ENCODE results near the gene CACNA1C. TPM values are rescaled to one million over a fixed set of nuclear protein-coding genes. Genes with fewer than 3 reads are reported as not detected.

The CACNA1C gene
- total RNA-seq, 1 experiment from 2014 or later: 1.1 TPM

- no CpG with 5 or more reads among the region's 8 CpGs for WGBS (ENCODE audit: extremely low coverage, insufficient read length, low lambda C conversion rate)
- Mint-ChIP-seq H3K4me1 (peaks cover 41 to 47% of the 10 kb centered on the region in 2 experiments), H3K27ac (no peak overlapping the region), H3K27me3 (ENCODE audit: low read depth) (no peaks in the 10 kb centered on the region; the same call in 1 of the 2 replicates), H3K36me3 (ENCODE audit: insufficient read depth in 1 of 3, low read depth in 3 of 3) (no peaks in the 10 kb centered on the region; a peak in 1 of 7 replicates), H3K4me3 (no peak overlapping the region), H3K9me3 (no peaks in the 10 kb centered on the region; a peak in 1 of 5 replicates)
- TF ChIP-seq CTCF (conservative IDR thresholded peaks at IDR 0.05): no peak
- Histone ChIP-seq H4K8ac (replicated peaks; ENCODE audit: insufficient read length, low read depth, low read length) (no peak overlapping the region), H2BK15ac (ENCODE audit: low read depth, low read length) (no peak overlapping the region), H2AK5ac (ENCODE audit: insufficient read length, low read length) (no peak overlapping the region), H4K5ac (ENCODE audit: insufficient read length, low read depth, low read length) (no peak overlapping the region), H3K79me1 (ENCODE audit: insufficient read depth, low read depth, low read length, poor library complexity, severe bottlenecking) (no peaks in the 10 kb centered on the region), H3K18ac (ENCODE audit: insufficient read length, low read depth, low read length) (no peak overlapping the region), H3K56ac (ENCODE audit: insufficient read length, low read depth, low read length) (no peak overlapping the region), H2BK5ac (ENCODE audit: insufficient read length, low read length) (no peak overlapping the region), H3K9me3 (ENCODE audit: control insufficient read depth, low read depth, low read length) (no peaks in the 10 kb centered on the region), H2BK120ac (ENCODE audit: low read depth, low read length, poor library complexity, severe bottlenecking) (no peak overlapping the region), H2AFZ (ENCODE audit: low read length) (no peak overlapping the region), H3K27me3 (ENCODE audit: insufficient read depth, low read length) (no peaks in the 10 kb centered on the region), H3T11ph (ENCODE audit: low read length) (no peak overlapping the region), H3K23ac (ENCODE audit: insufficient read length, low read depth, low read length) (no peak overlapping the region), H3K4ac (ENCODE audit: low read depth, low read length) (no peak overlapping the region), H3K9ac (ENCODE audit: extremely low read depth, insufficient read length, low read length) (no peak overlapping the region), H2BK12ac (ENCODE audit: insufficient read length, low read depth, low read length) (no peak overlapping the region), H3K4me2 (ENCODE audit: insufficient read depth, insufficient read length, low read length) (no peak overlapping the region), H3K23me2 (ENCODE audit: insufficient read length, low read depth, low read length, poor library complexity, severe bottlenecking) (no peaks in the 10 kb centered on the region), H3K79me2 (ENCODE audit: insufficient read depth, low read length) (no peaks in the 10 kb centered on the region), H4K20me1 (ENCODE audit: control insufficient read depth, insufficient read depth, insufficient read length) (no peaks in the 10 kb centered on the region), H3K27ac (ENCODE audit: insufficient read length, low read depth, low read length) (no peak overlapping the region), H3K4me1 (ENCODE audit: insufficient read depth, low read length) (peaks cover 5% of the 10 kb centered on the region; the same call in 1 of the 2 replicates), H4K91ac (ENCODE audit: insufficient read length, low read depth, low read length) (no peak overlapping the region), H3K14ac (ENCODE audit: insufficient read depth, low read length) (no peak overlapping the region), H2BK20ac (ENCODE audit: low read depth, low read length, poor library complexity, severe bottlenecking) (no peak overlapping the region)
- DNase-seq: no peak
These were observed 188.2 kb downstream of the CACNA1C start for GRCh38 chr12:2240984-2241383.

All from H9 (cell line).